PC-3 (cell line): ENCODE results near the gene SMU1. TPM values are rescaled to one million over a fixed set of nuclear protein-coding genes. Genes with fewer than 3 reads are reported as not detected.

Experiments used
- ATAC-seq: fragments of 200-7000 bp; cut with Tn5 transposase; 2 replicates; pipeline ENCODE4 v1.9.1; 2020; ENCODE audit warnings: mild to moderate bottlenecking, moderate library complexity
- BruUV-seq: library from RNA; stranded (reverse); fragments of 400-500 nt; replicated peaks from 2 replicates; lab custom pipeline; 2021; lab: Mats Ljungman, UMichigan
- CTCF ChIA-PET: fragments of 300-600 bp; sonication (Branson Sonifier 250); formaldehyde crosslinking; loops from one replicate; lab custom pipeline; 2022; ENCODE audit warnings: antibody characterized with exemption; lab: Charles Lee
- POLR2A ChIA-PET: fragments of 300-600 bp; sonication (Branson Sonifier 250); formaldehyde crosslinking; loops from one replicate; lab custom pipeline; 2022; ENCODE audit warnings: antibody characterized with exemption; ENCODE audit not compliant: unreplicated experiment; lab: Charles Lee
- DNase-seq: peaks from one replicate; pipeline ENCODE4 v3.0.0-alpha.2; 2015
- H2AFZ ChIP-seq: fragments of 300-600 bp; sonication (generic); 2 replicates; pipeline ENCODE4 v1.6.0; 2016; ENCODE audit warnings: antibody characterized with exemption, low read length
- H3F3A ChIP-seq: fragments of 300-600 bp; sonication (generic); one replicate; pipeline ENCODE4 v1.6.0; 2017; ENCODE audit warnings: antibody characterized with exemption, low read length, control low read depth, mild to moderate bottlenecking; ENCODE audit not compliant: unreplicated experiment
- H3K27ac ChIP-seq: fragments of 300-600 bp; sonication (generic); 2 replicates; pipeline ENCODE4 v1.5.1; 2016; ENCODE audit warnings: mild to moderate bottlenecking, low read length
- H3K27me3 ChIP-seq: fragments of 300-600 bp; sonication (generic); 2 replicates; pipeline ENCODE4 v1.6.1; 2016; ENCODE audit warnings: low read length, mixed read lengths
- H3K36me3 ChIP-seq: fragments of 300-600 bp; sonication (generic); 2 replicates; pipeline ENCODE4 v1.6.1; 2016; ENCODE audit warnings: low read depth, mixed run types, low read length, mixed read lengths
- H3K4me1 ChIP-seq: fragments of 300-600 bp; sonication (generic); 2 replicates; pipeline ENCODE4 v1.5.1; 2016; ENCODE audit warnings: low read length; ENCODE audit not compliant: insufficient read depth
- H3K4me2 ChIP-seq: fragments of 300-600 bp; sonication (generic); 2 replicates; pipeline ENCODE4 v1.6.0; 2016; ENCODE audit warnings: low read length
- H3K4me3 ChIP-seq: fragments of 300-600 bp; sonication (generic); 2 replicates; pipeline ENCODE4 v1.5.1; 2016; ENCODE audit warnings: mild to moderate bottlenecking, low read length, mixed read lengths
- H3K79me2 ChIP-seq: fragments of 300-600 bp; sonication (generic); 2 replicates; pipeline ENCODE4 v1.6.1; 2017; ENCODE audit warnings: low read length, mixed read lengths
- H3K9ac ChIP-seq: fragments of 300-600 bp; sonication (generic); 2 replicates; pipeline ENCODE4 v1.6.0; 2016; ENCODE audit warnings: mild to moderate bottlenecking, low read length
- H3K9me2 ChIP-seq: fragments of 300-600 bp; sonication (generic); replicated peaks from 2 replicates; pipeline ENCODE4 v1.6.1; 2016; ENCODE audit warnings: mixed run types, low read length, mixed read lengths
- H3K9me3 ChIP-seq: fragments of 300-600 bp; sonication (generic); 2 replicates; pipeline ENCODE4 v1.6.1; 2016; ENCODE audit warnings: low read length, mixed read lengths
- H4K20me1 ChIP-seq: fragments of 300-600 bp; sonication (generic); 2 replicates; pipeline ENCODE4 v1.6.1; 2016; ENCODE audit warnings: low read length, mixed read lengths
- CTCF ChIP-seq: fragments of 300-600 bp; sonication (generic); conservative IDR thresholded peaks from 2 replicates; pipeline ENCODE4 v1.5.1; 2017; ENCODE audit warnings: antibody characterized with exemption, low read depth, mild to moderate bottlenecking, low read length
- EZH2 ChIP-seq: fragments of 300-600 bp; sonication (generic); IDR thresholded peaks from one replicate; pipeline ENCODE4 v1.6.1; 2017; ENCODE audit warnings: antibody characterized with exemption, mild to moderate bottlenecking, low read length; ENCODE audit not compliant: unreplicated experiment
- EZH2phosphoT487 ChIP-seq: fragments of 300-600 bp; sonication (generic); IDR thresholded peaks from 2 replicates; pipeline ENCODE4 v1.6.1; 2018; ENCODE audit warnings: mild to moderate bottlenecking, antibody characterized with exemption, low read length, borderline replicate concordance
- intact Hi-C: fragments of 100-400 bp; cut with micrococcal nuclease; formaldehyde crosslinking; loops from 2 replicates; pipeline ENCODE4 v1.9.0; 2023
- total RNA-seq: library from RNA; depleted of rRNA; stranded (reverse); fragments of >200 nt; gene quantifications from 2 replicates; pipeline ENCODE4 v1.2.3, GENCODE V29; 2014

Gene SMU1
- total RNA-seq, 1 experiment from 2014 or later: 17.6 TPM

DNA sequence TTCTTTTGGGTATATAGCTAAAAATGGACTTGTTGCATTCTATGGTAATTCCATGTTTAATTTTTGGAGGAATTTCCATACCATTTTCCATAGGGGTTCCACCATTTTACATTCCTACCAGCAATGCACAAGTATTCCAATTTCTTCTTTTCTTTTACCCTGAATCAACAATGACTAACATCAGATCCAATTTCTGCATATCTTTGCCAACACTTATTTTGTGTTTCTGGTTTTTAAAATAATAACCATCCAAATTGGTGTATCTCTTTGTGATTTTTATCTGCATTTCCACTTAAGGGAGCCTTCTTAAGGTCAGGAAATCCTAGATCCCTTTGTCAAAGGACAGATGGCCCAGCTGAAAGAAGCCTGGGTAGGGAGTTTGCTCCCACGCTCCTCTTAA lies 29.5 kb upstream of the SMU1 start:
- CTCF ChIA-PET: no interaction called here
- peak overlapping the region; percentile 46 for H3K27ac ChIP-seq
- ATAC-seq: peak; percentile 19

DNA sequence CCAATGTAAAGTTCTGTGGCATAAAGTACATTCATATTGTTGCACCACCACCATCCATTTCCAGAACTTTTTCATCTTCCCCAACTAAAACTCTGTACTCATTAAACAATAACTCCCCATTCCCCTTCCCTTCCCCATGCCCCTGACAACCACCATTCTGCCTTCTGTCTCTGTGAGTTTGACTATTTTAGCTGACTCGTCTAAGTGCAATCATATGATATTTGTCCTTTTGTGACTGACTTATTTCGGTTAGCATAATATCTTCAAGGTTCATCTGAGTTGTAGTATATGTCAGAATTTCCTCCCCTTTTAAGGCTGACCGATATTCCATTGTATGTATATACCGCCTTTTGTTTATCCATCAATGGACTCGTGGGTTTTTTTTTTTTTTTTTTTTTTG lies 29.0 kb upstream of the SMU1 start:
- Histone ChIP-seq H3K9ac (no peak overlapping the region), H3K36me3 (no peaks in the 10 kb centered on the region), H3K9me2 (no peaks in the 10 kb centered on the region), H3K27me3 (no peaks in the 10 kb centered on the region), H3K27ac (no peak overlapping the region), H3F3A (no peaks in the 10 kb centered on the region), H3K79me2 (no peaks in the 10 kb centered on the region), H4K20me1 (no peaks in the 10 kb centered on the region), H3K4me1 (peaks cover 42% of the 10 kb centered on the region), H3K4me2 (peak overlapping the region; percentile 44; the same call in 1 of the 2 replicates), H3K4me3 (no peak overlapping the region), H3K9me3 (no peaks in the 10 kb centered on the region), H2AFZ (no peak overlapping the region)
- ATAC-seq (no peak), DNase-seq (peak; percentile 21)
- TF ChIP-seq EZH2phosphoT487 (no peak), EZH2 (no peak), CTCF (no peak)
- ChIA-PET POLR2A (no interaction called here), CTCF (no interaction called here)
- no TSS peak for BruUV-seq
- intact Hi-C loops: no loop called here

More for the DNA sequence above, 29.5 kb upstream of the SMU1 start:
- Histone ChIP-seq H3K4me2 (peak overlapping the region; percentile 44; the same call in 1 of the 2 replicates), H3K36me3 (no peaks in the 10 kb centered on the region), H3K4me3 (no peak overlapping the region), H3K9me2 (no peaks in the 10 kb centered on the region), H3F3A (no peaks in the 10 kb centered on the region), H3K4me1 (peaks cover 42% of the 10 kb centered on the region), H3K79me2 (no peaks in the 10 kb centered on the region), H3K27me3 (no peaks in the 10 kb centered on the region), H3K9ac (no peak overlapping the region), H3K9me3 (no peaks in the 10 kb centered on the region), H2AFZ (no peak overlapping the region), H4K20me1 (no peaks in the 10 kb centered on the region)
- DNase-seq: peak; percentile 42
- TF ChIP-seq CTCF (no peak), EZH2phosphoT487 (no peak), EZH2 (no peak)
- no TSS peak for BruUV-seq
- POLR2A ChIA-PET: no interaction called here
- intact Hi-C loops: no loop called here

GRCh38 chr9:33104401-33104800 lies 27.9 kb upstream of the SMU1 start:
- Histone ChIP-seq H3K27ac (no peak overlapping the region), H3K36me3 (no peaks in the 10 kb centered on the region), H2AFZ (no peak overlapping the region), H3K79me2 (no peaks in the 10 kb centered on the region), H4K20me1 (no peaks in the 10 kb centered on the region), H3K4me3 (no peak overlapping the region), H3F3A (no peaks in the 10 kb centered on the region), H3K4me2 (no peak overlapping the region), H3K4me1 (peaks cover 42% of the 10 kb centered on the region), H3K9me3 (no peaks in the 10 kb centered on the region), H3K9ac (no peak overlapping the region), H3K9me2 (no peaks in the 10 kb centered on the region), H3K27me3 (no peaks in the 10 kb centered on the region)
- TF ChIP-seq EZH2 (no peak), EZH2phosphoT487 (no peak), CTCF (no peak)
- POLR2A ChIA-PET: no interaction called here
- no peak for DNase-seq
- intact Hi-C loops: no loop called here
- no peak for ATAC-seq
- CTCF ChIA-PET: no interaction called here
- BruUV-seq: no TSS peak
